C4-2B (cell line): ENCODE results near the gene ELP1.

Experiments used
- H3K27ac ChIP-seq: fragments of 450-650 bp; 2 replicates; pipeline ENCODE4 v1.5.1; 2017
- ZFX ChIP-seq: fragments of 450-650 bp; IDR thresholded peaks from 2 replicates; pipeline ENCODE4 v1.6.1; 2017
- TF ChIP-seq, protein P1 (sequence below): fragments of 450-650 bp; conservative IDR thresholded peaks from 2 replicates; pipeline ENCODE4 v1.5.1; 2017; ENCODE audit warnings: mild to moderate bottlenecking

ELP1 gene

DNA sequence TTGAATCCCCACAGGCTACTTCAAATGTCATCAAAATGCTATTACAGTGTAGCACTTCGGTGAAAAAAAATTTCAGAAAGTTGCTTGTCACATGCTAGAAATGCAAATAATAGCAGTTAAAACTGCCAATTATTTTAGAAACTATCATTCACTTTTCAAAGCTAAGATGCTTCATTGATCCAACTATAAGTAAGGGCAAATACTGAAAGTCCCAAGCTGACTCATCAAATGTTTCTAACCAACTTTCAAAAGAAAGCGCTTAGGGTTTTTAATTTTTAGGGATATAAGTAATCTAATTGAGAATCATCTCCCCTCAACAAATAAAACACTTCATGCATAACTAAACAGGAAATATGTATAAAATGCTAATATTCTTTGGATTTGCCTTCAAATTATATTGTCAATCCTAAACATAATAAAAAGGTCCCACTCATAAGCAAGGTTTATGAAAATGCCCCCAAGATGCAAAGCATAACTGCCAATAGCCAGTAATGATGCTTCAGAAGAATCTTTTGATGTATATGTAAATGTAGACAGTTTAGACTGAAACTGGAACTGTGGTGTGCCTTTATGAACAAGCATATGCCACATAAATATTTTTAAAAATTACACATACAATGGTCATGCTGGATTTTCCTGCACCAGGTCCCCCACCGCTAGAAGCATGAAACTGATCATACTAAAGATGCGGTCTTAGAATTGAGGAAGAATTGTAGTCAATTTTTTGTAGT is 59.7 kb downstream of the ELP1 start:
- H3K27ac ChIP-seq: no peak overlapping the region
- TF ChIP-seq, protein P1, sequence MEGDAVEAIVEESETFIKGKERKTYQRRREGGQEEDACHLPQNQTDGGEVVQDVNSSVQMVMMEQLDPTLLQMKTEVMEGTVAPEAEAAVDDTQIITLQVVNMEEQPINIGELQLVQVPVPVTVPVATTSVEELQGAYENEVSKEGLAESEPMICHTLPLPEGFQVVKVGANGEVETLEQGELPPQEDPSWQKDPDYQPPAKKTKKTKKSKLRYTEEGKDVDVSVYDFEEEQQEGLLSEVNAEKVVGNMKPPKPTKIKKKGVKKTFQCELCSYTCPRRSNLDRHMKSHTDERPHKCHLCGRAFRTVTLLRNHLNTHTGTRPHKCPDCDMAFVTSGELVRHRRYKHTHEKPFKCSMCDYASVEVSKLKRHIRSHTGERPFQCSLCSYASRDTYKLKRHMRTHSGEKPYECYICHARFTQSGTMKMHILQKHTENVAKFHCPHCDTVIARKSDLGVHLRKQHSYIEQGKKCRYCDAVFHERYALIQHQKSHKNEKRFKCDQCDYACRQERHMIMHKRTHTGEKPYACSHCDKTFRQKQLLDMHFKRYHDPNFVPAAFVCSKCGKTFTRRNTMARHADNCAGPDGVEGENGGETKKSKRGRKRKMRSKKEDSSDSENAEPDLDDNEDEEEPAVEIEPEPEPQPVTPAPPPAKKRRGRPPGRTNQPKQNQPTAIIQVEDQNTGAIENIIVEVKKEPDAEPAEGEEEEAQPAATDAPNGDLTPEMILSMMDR: no peak
- no peak for TF ChIP-seq ZFX

DNA sequence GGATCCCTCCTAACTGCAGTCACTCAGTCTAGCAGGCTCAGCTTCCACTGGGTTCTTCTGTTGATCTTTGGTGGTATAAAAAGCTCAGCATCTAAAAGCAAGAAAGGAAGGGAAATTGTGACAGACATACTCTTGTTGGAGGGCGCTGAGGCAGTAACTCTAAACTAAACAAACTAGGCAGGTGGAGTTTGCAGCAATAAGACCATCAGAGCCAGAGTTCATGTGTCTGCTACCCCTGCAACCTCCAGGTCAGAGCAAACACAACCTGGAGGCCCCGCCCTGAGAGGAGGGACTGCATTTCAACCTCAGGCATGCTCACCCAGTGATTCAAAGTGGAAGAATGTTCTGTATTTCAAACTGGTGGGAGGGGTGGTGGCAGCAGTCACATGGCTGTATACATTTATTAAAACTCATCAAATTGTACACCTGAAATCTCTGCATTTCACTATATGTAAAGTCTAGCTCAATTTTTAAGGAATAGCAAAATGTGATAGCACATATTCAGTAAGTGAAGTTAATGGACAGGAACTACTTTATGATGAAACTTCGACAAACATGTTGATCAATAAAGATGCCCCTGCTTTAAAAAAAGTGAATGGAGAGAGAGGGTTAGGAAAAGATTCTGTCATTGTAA is 64.7 kb downstream of the ELP1 start:
- TF ChIP-seq ZFX: no peak
- TF ChIP-seq, protein P1: no peak
- no peak overlapping the region for H3K27ac ChIP-seq

GRCh38 chr9:108867829-108868228 is 66.1 kb downstream of the ELP1 start:
- TF ChIP-seq ZFX: no peak
- TF ChIP-seq, protein P1: no peak

DNA sequence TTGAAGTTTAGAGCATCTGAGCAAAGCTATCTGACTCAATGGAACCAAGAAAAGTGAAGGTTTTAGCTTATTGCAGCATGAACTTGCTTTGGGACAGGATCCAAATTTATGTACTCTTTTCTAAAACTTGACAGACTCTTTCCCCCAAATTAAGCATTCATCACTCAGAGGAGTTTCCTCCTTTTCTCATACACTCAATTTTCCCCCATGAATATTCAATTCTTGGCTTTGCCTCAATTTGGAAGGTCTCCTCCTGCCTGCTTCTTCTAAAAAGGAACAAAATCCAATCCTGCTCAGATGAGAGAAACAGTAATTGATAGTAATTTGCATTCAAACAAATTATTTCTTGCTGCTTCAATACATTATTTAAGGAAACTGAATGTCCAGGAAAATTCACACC is 66.8 kb downstream of the ELP1 start:
- no peak overlapping the region for H3K27ac ChIP-seq
- TF ChIP-seq ZFX: no peak
- TF ChIP-seq, protein P1: no peak

More at GRCh38 chr9:108867829-108868228, 66.1 kb downstream of the ELP1 start:
- no peak overlapping the region for H3K27ac ChIP-seq

- TF ChIP-seq ZFX: no peak
- TF ChIP-seq, protein P1: no peak
- no peak overlapping the region for H3K27ac ChIP-seq
Measured at GRCh38 chr9:108866001-108866420, 67.9 kb downstream of the ELP1 start.

DNA sequence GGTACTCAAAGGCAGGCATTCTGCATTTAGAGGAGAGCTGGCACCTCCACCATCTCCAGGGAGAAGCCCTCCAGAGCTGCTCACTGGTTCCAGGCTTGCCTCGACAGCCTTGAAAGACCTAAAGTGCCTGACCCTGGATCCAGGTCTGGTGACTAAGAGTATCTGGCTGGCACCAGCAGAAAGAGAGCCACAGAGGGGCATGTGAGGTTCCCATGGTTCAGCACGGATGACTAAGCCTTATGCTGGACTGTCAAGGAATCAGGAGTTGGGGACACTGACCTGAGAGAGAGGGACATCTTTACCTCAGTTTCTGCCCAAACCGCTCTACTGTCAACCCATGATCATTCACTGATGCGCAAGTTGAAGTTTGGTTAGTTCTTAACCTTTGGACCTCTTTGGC is 68.9 kb downstream of the ELP1 start:
- H3K27ac ChIP-seq: no peak overlapping the region
- TF ChIP-seq ZFX: no peak
- TF ChIP-seq, protein P1: no peak

- H3K27ac ChIP-seq: no peak overlapping the region
- TF ChIP-seq, protein P1: no peak
- TF ChIP-seq ZFX: no peak
Measured at GRCh38 chr9:108864446-108864845, 69.5 kb downstream of the ELP1 start.
